ENCODE data around the gene ROBO1. TPM values are rescaled to one million over a fixed set of nuclear protein-coding genes. Genes with fewer than 3 reads are reported as not detected.

Gene ROBO1
- total and polyA plus RNA-seq, 4 donors = 1.0 to 30.3 (median 3.9) TPM

GRCh38 chr3:78820542-78820941, 947.3 kb downstream of the ROBO1 start:
- Histone ChIP-seq H3K27ac (ENCODE audit: low read depth in 1 of 2, low read length in 2 of 2) (no peak overlapping the region), H3K9me3 (ENCODE audit: control insufficient read depth in 4 of 4, low read length in 3 of 4) (no peaks in the 10 kb centered on the region), H3K4me3 (ENCODE audit: low read depth in 1 of 3, low read length in 3 of 3) (no peak overlapping the region), H3K27me3 (ENCODE audit: control insufficient read depth in 4 of 4, insufficient read depth in 4 of 4, low read length in 3 of 4) (no peaks in the 10 kb centered on the region), H3K4me1 (ENCODE audit: control insufficient read depth in 4 of 4, insufficient read depth in 4 of 4, low read length in 3 of 4) (no peaks in the 10 kb centered on the region), H3K9ac (ENCODE audit: low read depth in 1 of 2, low read length in 2 of 2) (no peak overlapping the region), H3K36me3 (ENCODE audit: control insufficient read depth in 4 of 4, insufficient read depth in 3 of 4, low read depth in 1 of 4, low read length in 3 of 4) (no peaks in the 10 kb centered on the region)
- 85% methylated on average over 1 of the region's 1 CpG for WGBS
- no peak for TF ChIP-seq SP1 (IDR thresholded peaks at IDR 0.05)
- no peak for TF ChIP-seq ZBTB33 (IDR thresholded peaks at IDR 0.05)
- TF ChIP-seq, protein P1, sequence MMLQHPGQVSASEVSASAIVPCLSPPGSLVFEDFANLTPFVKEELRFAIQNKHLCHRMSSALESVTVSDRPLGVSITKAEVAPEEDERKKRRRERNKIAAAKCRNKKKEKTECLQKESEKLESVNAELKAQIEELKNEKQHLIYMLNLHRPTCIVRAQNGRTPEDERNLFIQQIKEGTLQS (IDR thresholded peaks at IDR 0.05) = no peak
- TF ChIP-seq, protein P2, sequence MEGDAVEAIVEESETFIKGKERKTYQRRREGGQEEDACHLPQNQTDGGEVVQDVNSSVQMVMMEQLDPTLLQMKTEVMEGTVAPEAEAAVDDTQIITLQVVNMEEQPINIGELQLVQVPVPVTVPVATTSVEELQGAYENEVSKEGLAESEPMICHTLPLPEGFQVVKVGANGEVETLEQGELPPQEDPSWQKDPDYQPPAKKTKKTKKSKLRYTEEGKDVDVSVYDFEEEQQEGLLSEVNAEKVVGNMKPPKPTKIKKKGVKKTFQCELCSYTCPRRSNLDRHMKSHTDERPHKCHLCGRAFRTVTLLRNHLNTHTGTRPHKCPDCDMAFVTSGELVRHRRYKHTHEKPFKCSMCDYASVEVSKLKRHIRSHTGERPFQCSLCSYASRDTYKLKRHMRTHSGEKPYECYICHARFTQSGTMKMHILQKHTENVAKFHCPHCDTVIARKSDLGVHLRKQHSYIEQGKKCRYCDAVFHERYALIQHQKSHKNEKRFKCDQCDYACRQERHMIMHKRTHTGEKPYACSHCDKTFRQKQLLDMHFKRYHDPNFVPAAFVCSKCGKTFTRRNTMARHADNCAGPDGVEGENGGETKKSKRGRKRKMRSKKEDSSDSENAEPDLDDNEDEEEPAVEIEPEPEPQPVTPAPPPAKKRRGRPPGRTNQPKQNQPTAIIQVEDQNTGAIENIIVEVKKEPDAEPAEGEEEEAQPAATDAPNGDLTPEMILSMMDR (IDR thresholded peaks at IDR 0.05; ENCODE audit: low read depth, low read length, missing input control) = no peak
- TF ChIP-seq, protein P3, sequence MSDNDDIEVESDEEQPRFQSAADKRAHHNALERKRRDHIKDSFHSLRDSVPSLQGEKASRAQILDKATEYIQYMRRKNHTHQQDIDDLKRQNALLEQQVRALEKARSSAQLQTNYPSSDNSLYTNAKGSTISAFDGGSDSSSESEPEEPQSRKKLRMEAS (IDR thresholded peaks at IDR 0.05) = no peak
- no peak for TF ChIP-seq RAD21 (IDR thresholded peaks at IDR 0.05)
- TF ChIP-seq FOXA1 (IDR thresholded peaks at IDR 0.05) = no peak
- no peak for TF ChIP-seq YY1 (IDR thresholded peaks at IDR 0.05)
- TF ChIP-seq TAF1 (conservative IDR thresholded peaks at IDR 0.05) = no peak
- no peak for TF ChIP-seq FOXA2 (IDR thresholded peaks at IDR 0.05)
- no peak for TF ChIP-seq REST (IDR thresholded peaks at IDR 0.05)
- no peak for TF ChIP-seq JUND (IDR thresholded peaks at IDR 0.05)
- DNase-seq (ENCODE audit: low spot score) = no peak

DNA sequence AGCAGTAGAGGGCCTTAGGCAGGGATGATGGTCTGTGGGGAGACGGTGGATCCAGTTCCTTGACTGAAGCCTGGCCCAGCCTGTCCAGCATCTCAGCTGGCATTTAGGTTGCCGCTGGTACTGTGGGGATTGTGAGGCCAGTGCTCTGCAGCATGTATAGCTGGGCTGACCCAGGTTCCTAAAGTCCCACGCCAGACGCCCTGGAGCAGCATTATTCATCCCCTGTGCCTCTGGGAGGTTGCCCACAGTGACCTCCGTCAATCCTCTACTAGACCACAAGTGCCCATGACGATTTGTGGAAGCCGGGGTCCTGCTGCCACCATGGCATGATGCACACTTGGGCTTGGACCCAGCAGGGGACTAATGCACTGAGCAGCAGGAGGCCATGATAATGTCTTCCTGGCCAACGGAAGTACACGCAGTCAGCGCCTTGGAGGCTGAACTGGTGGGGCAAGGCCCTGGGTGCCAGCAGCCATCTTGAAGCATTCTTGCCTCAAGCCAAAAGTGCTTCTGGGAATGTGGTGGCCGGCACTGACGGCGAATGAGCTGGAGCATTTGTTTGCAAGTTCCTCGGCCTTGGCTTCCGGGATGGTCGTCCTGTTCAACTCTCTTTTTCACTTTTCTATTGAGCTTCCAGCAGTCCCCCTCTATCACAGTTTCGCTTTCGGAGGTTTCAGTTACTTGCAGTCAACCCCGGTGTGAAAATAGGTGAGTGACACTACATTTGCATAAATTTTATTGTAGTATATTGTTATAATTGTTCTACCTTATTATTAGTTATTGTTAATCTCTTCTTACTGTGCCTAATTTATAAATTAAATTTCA, 949.4 kb downstream of the ROBO1 start:
- WGBS = 96% methylated on average over 19 of the region's 19 CpGs
- no peak for DNase-seq (ENCODE audit: low spot score)
- TF ChIP-seq, protein P1 (IDR thresholded peaks at IDR 0.05) = no peak
- TF ChIP-seq REST (IDR thresholded peaks at IDR 0.05) (no peak), FOXA2 (IDR thresholded peaks at IDR 0.05) (no peak), NR2F2 (IDR thresholded peaks at IDR 0.05) (no peak), JUND (IDR thresholded peaks at IDR 0.05) (no peak), RXRA (IDR thresholded peaks at IDR 0.05) (no peak), YY1 (IDR thresholded peaks at IDR 0.05) (no peak), FOXA1 (IDR thresholded peaks at IDR 0.05) (no peak)
- TF ChIP-seq, protein P2 (IDR thresholded peaks at IDR 0.05; ENCODE audit: low read depth, low read length, missing input control) = no peak
- TF ChIP-seq, protein P3 (IDR thresholded peaks at IDR 0.05) = no peak

More for the DNA sequence above, 949.4 kb downstream of the ROBO1 start:
- H3K4me3 ChIP-seq (ENCODE audit: low read depth in 1 of 3, low read length in 3 of 3) = no peak overlapping the region
- no peaks in the 10 kb centered on the region for H3K4me1 ChIP-seq (ENCODE audit: control insufficient read depth in 4 of 4, insufficient read depth in 4 of 4, low read length in 3 of 4)
- no peaks in the 10 kb centered on the region for H3K36me3 ChIP-seq (ENCODE audit: control insufficient read depth in 4 of 4, insufficient read depth in 3 of 4, low read depth in 1 of 4, low read length in 3 of 4)
- H3K9me3 ChIP-seq (ENCODE audit: control insufficient read depth in 4 of 4, low read length in 3 of 4) = no peaks in the 10 kb centered on the region
- no peak overlapping the region for H3K27ac ChIP-seq (ENCODE audit: low read depth in 1 of 2, low read length in 2 of 2)
- H3K9ac ChIP-seq (ENCODE audit: low read depth in 1 of 2, low read length in 2 of 2) = no peak overlapping the region
- H3K27me3 ChIP-seq (ENCODE audit: control insufficient read depth in 4 of 4, insufficient read depth in 4 of 4, low read length in 3 of 4) = no peaks in the 10 kb centered on the region
